WERI-Rb-1 (cell line): ENCODE results near the gene OTUB1.

Source experiments
- DNase-seq: peaks from one replicate; pipeline ENCODE4 v3.0.0-alpha.2; 2020
- H3K27ac ChIP-seq: fragments of 250-450 bp; sonication (Bioruptor Pico); 2 replicates; pipeline ENCODE4 v1.5.1; 2020; ENCODE audit warnings: mild to moderate bottlenecking, moderate library complexity
- H3K27me3 ChIP-seq: fragments of 250-450 bp; sonication (Bioruptor Pico); 2 replicates; pipeline ENCODE4 v1.5.1; 2021; ENCODE audit warnings: mild to moderate bottlenecking, low read depth, moderate library complexity; ENCODE audit not compliant: insufficient read depth, severe bottlenecking
- H3K36me3 ChIP-seq: fragments of 250-450 bp; sonication (Bioruptor Pico); 2 replicates; pipeline ENCODE4 v1.5.1; 2020; ENCODE audit warnings: mild to moderate bottlenecking, moderate library complexity
- H3K4me3 ChIP-seq: 2 replicates; pipeline ENCODE4 v1.5.1; 2011; ENCODE audit warnings: low read depth, mild to moderate bottlenecking, control low read depth, low read length
- H3K9me3 ChIP-seq: fragments of 250-450 bp; sonication (Bioruptor Pico); 2 replicates; pipeline ENCODE4 v1.5.1; 2021; ENCODE audit warnings: mild to moderate bottlenecking, moderate library complexity; ENCODE audit not compliant: severe bottlenecking
- TF ChIP-seq, protein P1 (sequence below): IDR thresholded peaks from 2 replicates; pipeline ENCODE4 v1.5.1; 2011; ENCODE audit warnings: low read depth, mild to moderate bottlenecking, control low read depth, inconsistent platforms, low read length

The OTUB1 gene

GRCh38 chr11:64038500-64038899 is 52.3 kb downstream of the OTUB1 start:
- H3K27me3 ChIP-seq = peaks cover 4% of the 10 kb centered on the region

GRCh38 chr11:64039012-64039665 is 52.9 kb downstream of the OTUB1 start:
- Histone ChIP-seq H3K4me3 (no peak overlapping the region), H3K27ac (no peak overlapping the region), H3K36me3 (no peaks in the 10 kb centered on the region), H3K9me3 (no peaks in the 10 kb centered on the region), H3K27me3 (peaks cover 4% of the 10 kb centered on the region)
- no peak for DNase-seq
- TF ChIP-seq, protein P1, sequence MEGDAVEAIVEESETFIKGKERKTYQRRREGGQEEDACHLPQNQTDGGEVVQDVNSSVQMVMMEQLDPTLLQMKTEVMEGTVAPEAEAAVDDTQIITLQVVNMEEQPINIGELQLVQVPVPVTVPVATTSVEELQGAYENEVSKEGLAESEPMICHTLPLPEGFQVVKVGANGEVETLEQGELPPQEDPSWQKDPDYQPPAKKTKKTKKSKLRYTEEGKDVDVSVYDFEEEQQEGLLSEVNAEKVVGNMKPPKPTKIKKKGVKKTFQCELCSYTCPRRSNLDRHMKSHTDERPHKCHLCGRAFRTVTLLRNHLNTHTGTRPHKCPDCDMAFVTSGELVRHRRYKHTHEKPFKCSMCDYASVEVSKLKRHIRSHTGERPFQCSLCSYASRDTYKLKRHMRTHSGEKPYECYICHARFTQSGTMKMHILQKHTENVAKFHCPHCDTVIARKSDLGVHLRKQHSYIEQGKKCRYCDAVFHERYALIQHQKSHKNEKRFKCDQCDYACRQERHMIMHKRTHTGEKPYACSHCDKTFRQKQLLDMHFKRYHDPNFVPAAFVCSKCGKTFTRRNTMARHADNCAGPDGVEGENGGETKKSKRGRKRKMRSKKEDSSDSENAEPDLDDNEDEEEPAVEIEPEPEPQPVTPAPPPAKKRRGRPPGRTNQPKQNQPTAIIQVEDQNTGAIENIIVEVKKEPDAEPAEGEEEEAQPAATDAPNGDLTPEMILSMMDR = no peak

More at GRCh38 chr11:64038500-64038899, 52.3 kb downstream of the OTUB1 start:
- Histone ChIP-seq H3K27ac (no peak overlapping the region), H3K36me3 (no peaks in the 10 kb centered on the region), H3K4me3 (no peak overlapping the region), H3K9me3 (no peaks in the 10 kb centered on the region)
- DNase-seq = no peak
- TF ChIP-seq, protein P1 = no peak

GRCh38 chr11:64040684-64041322 is 54.6 kb downstream of the OTUB1 start:
- no peak overlapping the region for H3K27ac ChIP-seq
- H3K36me3 ChIP-seq = 0 out of 2 replicates have a peak, but pooled peaks cover 2% of the 10 kb centered on the region
- H3K9me3 ChIP-seq = no peaks in the 10 kb centered on the region
- TF ChIP-seq, protein P1 = peak; percentile 95
- DNase-seq = peak; percentile 60
- no peaks in the 10 kb centered on the region for H3K27me3 ChIP-seq
- no peak overlapping the region for H3K4me3 ChIP-seq

DNA sequence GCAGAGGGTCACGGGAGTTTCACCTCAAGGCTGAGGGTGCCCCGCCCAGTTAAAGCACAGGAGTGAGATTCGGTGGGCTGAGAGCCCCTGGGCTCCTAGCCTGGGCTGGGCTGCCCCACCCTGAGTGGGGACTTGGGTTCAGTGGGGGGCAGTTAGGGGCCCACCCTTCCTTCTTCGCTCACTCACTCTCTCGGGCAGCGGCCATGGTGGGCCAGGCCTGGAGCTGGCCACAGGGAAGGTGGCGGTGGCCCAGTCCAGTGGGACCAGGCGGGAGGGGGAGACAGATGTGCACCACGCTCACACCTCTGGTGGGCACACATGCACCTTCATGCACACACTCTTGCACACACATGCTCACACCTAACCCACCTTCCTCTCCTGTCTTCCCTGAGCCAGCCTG is 55.6 kb downstream of the OTUB1 start:
- no peaks in the 10 kb centered on the region for H3K9me3 ChIP-seq
- 0 out of 2 replicates have a peak, but pooled peaks cover 2% of the 10 kb centered on the region for H3K36me3 ChIP-seq
- TF ChIP-seq, protein P1 = no peak
- no peaks in the 10 kb centered on the region for H3K27me3 ChIP-seq
- no peak overlapping the region for H3K27ac ChIP-seq
- DNase-seq = no peak
- no peak overlapping the region for H3K4me3 ChIP-seq

GRCh38 chr11:64042301-64042700 is 56.1 kb downstream of the OTUB1 start:
- Histone ChIP-seq H3K27ac (no peak overlapping the region), H3K27me3 (no peaks in the 10 kb centered on the region), H3K4me3 (no peak overlapping the region), H3K9me3 (no peaks in the 10 kb centered on the region), H3K36me3 (0 out of 2 replicates have a peak, but pooled peaks cover 2% of the 10 kb centered on the region)
- no peak for DNase-seq
- TF ChIP-seq, protein P1 = no peak
